Ascending aorta (tissue), 2 donors: Measurements from ENCODE around the gene RPL15. TPM values are rescaled to one million over a fixed set of nuclear protein-coding genes. Genes with fewer than 3 reads are reported as not detected.

Experiments
- DNase-seq, 2 donors: peaks; one replicate each; pipeline ENCODE4 v3.0.0-alpha.2; 2019; ENCODE audit warnings: low spot score in 2 of 2
- H3K27ac ChIP-seq, 2 donors: fragments of 200-600 bp; sonication (generic); one replicate each; pipeline ENCODE4 v1.5.1; 2016 to 2017; ENCODE audit warnings: mild to moderate bottlenecking in 1 of 2
- H3K27me3 ChIP-seq: fragments of 200-600 bp; sonication (generic); one replicate; pipeline ENCODE4 v1.5.1; 2017
- H3K36me3 ChIP-seq, 2 donors: fragments of 200-600 bp; sonication (generic); one replicate each; pipeline ENCODE4 v1.5.1; 2016
- H3K4me1 ChIP-seq, 2 donors: fragments of 200-600 bp; sonication (generic); one replicate each; pipeline ENCODE4 v1.5.1; 2016 to 2017; ENCODE audit warnings: mild to moderate bottlenecking in 1 of 2
- H3K4me3 ChIP-seq, 2 donors: fragments of 200-600 bp; sonication (generic); one replicate each; pipeline ENCODE4 v1.5.1; 2016 to 2017; ENCODE audit warnings: mild to moderate bottlenecking in 1 of 2
- H3K9me3 ChIP-seq, 2 donors: fragments of 200-600 bp; sonication (generic); one replicate each; pipeline ENCODE4 v1.5.1; 2016
- CTCF ChIP-seq, 3 experiments: fragments of 200-600 bp in 2 of 3; fragments of 450-650 bp in 1 of 3; sonication (generic) in 2 of 3; IDR thresholded peaks; one replicate each; pipeline ENCODE4 v1.5.1; 2016 to 2019; ENCODE audit warnings: antibody characterized with exemption in 3 of 3, mild to moderate bottlenecking in 1 of 3, moderate library complexity in 1 of 3
- intact Hi-C: fragments of 100-400 bp; cut with DNase I; formaldehyde crosslinking; loops from one replicate; pipeline ENCODE4 v1.15.1; 2023
- total RNA-seq: library from RNA; depleted of rRNA; stranded (reverse); fragments of >200 nt; gene quantifications from one replicate; pipeline ENCODE4 v1.1.0, GENCODE V29; 2016

Gene RPL15
- total RNA-seq, 1 donor from 2014 or later, result 1,680 TPM

GRCh38 chr3:23934253-23934652 lies 17.3 kb downstream of the RPL15 start:
- Histone ChIP-seq H3K36me3 (no peaks in the 10 kb centered on the region), H3K27me3 (no peaks in the 10 kb centered on the region), H3K27ac (no peak overlapping the region), H3K4me3 (no peak overlapping the region), H3K4me1 (no peaks in the 10 kb centered on the region), H3K9me3 (no peaks in the 10 kb centered on the region)
- intact Hi-C loops, result no loop called here
- no peak for TF ChIP-seq CTCF (IDR thresholded peaks at IDR 0.05)
- DNase-seq, result no peak

GRCh38 chr3:23937296-23937695 lies 20.4 kb downstream of the RPL15 start:
- Histone ChIP-seq H3K27ac (no peak overlapping the region), H3K4me3 (no peak overlapping the region), H3K27me3 (no peaks in the 10 kb centered on the region), H3K4me1 (no peaks in the 10 kb centered on the region), H3K9me3 (no peaks in the 10 kb centered on the region), H3K36me3 (no peaks in the 10 kb centered on the region)
- intact Hi-C loops, result no loop called here
- no peak for DNase-seq
- no peak for TF ChIP-seq CTCF (IDR thresholded peaks at IDR 0.05)

GRCh38 chr3:23938688-23939087 lies 21.8 kb downstream of the RPL15 start:
- intact Hi-C loops, result no loop called here
- H3K4me1 ChIP-seq, result no peaks in the 10 kb centered on the region
- H3K4me3 ChIP-seq, result no peak overlapping the region
- DNase-seq, result no peak
- no peak overlapping the region for H3K27ac ChIP-seq
- H3K36me3 ChIP-seq, result no peaks in the 10 kb centered on the region
- no peak for TF ChIP-seq CTCF (IDR thresholded peaks at IDR 0.05)
- H3K9me3 ChIP-seq, result no peaks in the 10 kb centered on the region
- H3K27me3 ChIP-seq, result no peaks in the 10 kb centered on the region

- H3K4me3 ChIP-seq, result no peak overlapping the region
- no peak overlapping the region for H3K27ac ChIP-seq
- no peaks in the 10 kb centered on the region for H3K4me1 ChIP-seq
- no peak for TF ChIP-seq CTCF (IDR thresholded peaks at IDR 0.05)
- H3K36me3 ChIP-seq, result no peaks in the 10 kb centered on the region
- H3K27me3 ChIP-seq, result no peaks in the 10 kb centered on the region
- intact Hi-C loops, result loop anchor here (10.0 kb wide), 2 partner anchors 104 to 736 kb away; partner anchors contain the start of gene UBE2E2
- DNase-seq, result no peak
- H3K9me3 ChIP-seq, result no peaks in the 10 kb centered on the region
These were observed 23.8 kb downstream of the RPL15 start for GRCh38 chr3:23940775-23941174.

GRCh38 chr3:23941440-23941839 lies 24.5 kb downstream of the RPL15 start:
- H3K27me3 ChIP-seq, result no peaks in the 10 kb centered on the region
- no peaks in the 10 kb centered on the region for H3K36me3 ChIP-seq
- TF ChIP-seq CTCF (IDR thresholded peaks at IDR 0.05), result no peak
- H3K4me3 ChIP-seq, result no peak overlapping the region
- no peaks in the 10 kb centered on the region for H3K9me3 ChIP-seq
- no peak overlapping the region for H3K27ac ChIP-seq
- no peaks in the 10 kb centered on the region for H3K4me1 ChIP-seq
- intact Hi-C loops, result loop anchor here (10.0 kb wide), 2 partner anchors 103 to 737 kb away; partner anchors contain the start of gene UBE2E2
- DNase-seq, result no peak

- Histone ChIP-seq H3K27ac (no peak overlapping the region), H3K27me3 (no peaks in the 10 kb centered on the region), H3K9me3 (no peaks in the 10 kb centered on the region), H3K4me1 (peaks cover 3 to 8% of the 10 kb centered on the region in 2 donors), H3K4me3 (no peak overlapping the region), H3K36me3 (no peaks in the 10 kb centered on the region)
- intact Hi-C loops, result loop anchor here (10.0 kb wide), 2 partner anchors 102 to 738 kb away; partner anchors contain the start of gene UBE2E2
- DNase-seq, result no peak
- no peak for TF ChIP-seq CTCF (IDR thresholded peaks at IDR 0.05)
These were observed 25.6 kb downstream of the RPL15 start for GRCh38 chr3:23942546-23942945.
